Dendritic cell treated with granulocyte-macrophage colony-stimulating factor and Interleukin-4, amounts not matched to agents 40 ng/mL and 50 ng/mL, for 4 days (primary cell): ENCODE data around the gene ERFL.
"Not testable (repeated sequence)": the region's sequence is repeated elsewhere in the genome, so short reads cannot be mapped to it uniquely, and the experiment has no call there.

Source experiments
- H3K27ac Mint-ChIP-seq: one replicate; pipeline ENCODE4 v1.8.0; 2022; ENCODE audit warnings: mild to moderate bottlenecking, mixed read lengths
- H3K27me3 Mint-ChIP-seq: one replicate; pipeline ENCODE4 v1.8.0; 2022; ENCODE audit warnings: mild to moderate bottlenecking, mixed read lengths
- H3K36me3 Mint-ChIP-seq: one replicate; pipeline ENCODE4 v1.8.0; 2022; ENCODE audit warnings: low read depth, mixed read lengths
- H3K4me1 Mint-ChIP-seq: one replicate; pipeline ENCODE4 v1.8.0; 2022; ENCODE audit warnings: low read depth, mixed read lengths
- H3K4me3 Mint-ChIP-seq: one replicate; pipeline ENCODE4 v1.8.0; 2022; ENCODE audit warnings: mild to moderate bottlenecking, moderate library complexity, mixed read lengths
- H3K9me3 Mint-ChIP-seq: one replicate; pipeline ENCODE4 v1.8.0; 2022; ENCODE audit warnings: mixed read lengths
- intact Hi-C: fragments of 100-400 bp; cut with micrococcal nuclease; formaldehyde crosslinking; loops from one replicate; pipeline ENCODE4 v1.15.0; 2022

Gene ERFL

DNA sequence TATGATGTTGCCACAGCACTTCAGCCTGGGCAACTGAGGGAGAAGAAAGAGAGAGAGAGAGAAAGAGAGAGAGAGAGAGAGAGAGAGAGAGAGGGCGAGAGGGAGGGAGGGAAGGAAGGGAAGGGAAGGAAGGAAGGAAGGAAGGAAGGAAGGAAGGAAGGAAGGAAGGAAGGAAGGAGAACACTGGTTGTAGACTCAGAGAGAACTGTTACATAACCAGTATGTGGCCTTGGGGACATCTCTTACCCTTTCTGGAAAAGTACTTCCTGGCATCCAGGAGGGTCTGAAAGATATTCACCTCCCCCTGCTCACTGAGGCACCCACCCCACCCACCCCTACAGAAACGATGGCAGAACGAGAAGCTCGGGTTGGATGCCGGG, 47.9 kb downstream of the ERFL start:
- intact Hi-C loops: no loop called here
- peaks cover 58% of the 10 kb centered on the region for H3K4me1 Mint-ChIP-seq
- no peaks in the 10 kb centered on the region for H3K9me3 Mint-ChIP-seq
- H3K36me3 Mint-ChIP-seq: peaks cover 12% of the 10 kb centered on the region
- H3K27ac Mint-ChIP-seq: peak overlapping the region; percentile 47
- no peak overlapping the region for H3K4me3 Mint-ChIP-seq
- H3K27me3 Mint-ChIP-seq: no peaks in the 10 kb centered on the region

DNA sequence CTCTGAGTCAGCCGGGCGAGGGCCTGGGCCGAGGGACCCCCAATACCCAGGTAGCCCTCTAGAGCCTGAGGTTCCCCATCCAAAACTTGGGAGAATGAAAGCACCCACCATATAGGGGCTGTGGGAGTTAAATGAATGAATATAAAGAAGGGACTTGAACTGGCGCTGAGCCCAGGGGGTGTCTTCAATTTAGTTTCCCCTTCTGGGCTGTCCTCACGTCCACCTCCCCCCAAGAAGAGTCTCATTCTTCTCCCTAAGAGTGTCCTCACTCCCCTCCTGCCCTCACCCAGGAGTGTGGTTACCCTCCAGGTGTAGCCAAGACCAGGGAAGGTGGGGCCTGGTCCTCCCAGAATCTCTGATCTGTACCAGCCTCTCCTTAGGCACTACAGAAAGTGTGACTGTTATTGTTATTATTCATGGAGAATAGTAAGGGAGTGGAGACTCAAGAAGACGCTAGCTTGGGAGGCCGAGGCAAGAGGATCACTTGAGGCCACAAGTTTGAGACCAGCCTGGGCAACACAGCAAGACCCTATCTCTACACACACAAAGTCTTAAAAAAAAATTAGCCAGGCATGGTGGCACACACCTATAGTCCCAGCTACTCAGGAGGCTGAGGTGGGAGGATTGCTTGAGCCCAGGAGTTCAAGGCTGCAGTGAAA, 48.5 kb downstream of the ERFL start:
- no peaks in the 10 kb centered on the region for H3K27me3 Mint-ChIP-seq
- intact Hi-C loops: no loop called here

DNA sequence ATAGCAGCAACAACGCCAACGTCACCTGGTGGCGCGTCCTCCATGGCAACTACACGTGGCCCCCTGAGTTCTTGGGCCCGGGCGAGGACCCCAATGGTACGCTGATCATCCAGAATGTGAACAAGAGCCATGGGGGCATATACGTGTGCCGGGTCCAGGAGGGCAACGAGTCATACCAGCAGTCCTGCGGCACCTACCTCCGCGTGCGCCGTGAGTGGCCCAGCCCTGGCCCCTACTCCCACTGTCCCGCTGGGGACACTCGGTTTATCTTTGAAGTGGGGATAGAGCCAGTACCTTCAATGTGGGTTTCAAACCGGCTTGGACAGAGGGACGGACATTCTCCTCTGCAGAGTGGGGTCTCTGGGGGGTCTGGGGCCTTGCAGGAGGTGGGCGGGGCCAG, 49.2 kb downstream of the ERFL start:
- peaks cover 48% of the 10 kb centered on the region for H3K4me1 Mint-ChIP-seq
- no peak overlapping the region for H3K4me3 Mint-ChIP-seq
- H3K36me3 Mint-ChIP-seq: peaks cover 6% of the 10 kb centered on the region
- H3K9me3 Mint-ChIP-seq: no peaks in the 10 kb centered on the region
- peak overlapping the region; percentile 73 for H3K27ac Mint-ChIP-seq
- no peaks in the 10 kb centered on the region for H3K27me3 Mint-ChIP-seq
- intact Hi-C loops: no loop called here

More for the DNA sequence above, 48.5 kb downstream of the ERFL start:
- H3K4me3 Mint-ChIP-seq: no peak overlapping the region
- peaks cover 8% of the 10 kb centered on the region for H3K36me3 Mint-ChIP-seq
- H3K4me1 Mint-ChIP-seq: peaks cover 53% of the 10 kb centered on the region
- H3K9me3 Mint-ChIP-seq: no peaks in the 10 kb centered on the region
- H3K27ac Mint-ChIP-seq: peak overlapping the region; percentile 47

DNA sequence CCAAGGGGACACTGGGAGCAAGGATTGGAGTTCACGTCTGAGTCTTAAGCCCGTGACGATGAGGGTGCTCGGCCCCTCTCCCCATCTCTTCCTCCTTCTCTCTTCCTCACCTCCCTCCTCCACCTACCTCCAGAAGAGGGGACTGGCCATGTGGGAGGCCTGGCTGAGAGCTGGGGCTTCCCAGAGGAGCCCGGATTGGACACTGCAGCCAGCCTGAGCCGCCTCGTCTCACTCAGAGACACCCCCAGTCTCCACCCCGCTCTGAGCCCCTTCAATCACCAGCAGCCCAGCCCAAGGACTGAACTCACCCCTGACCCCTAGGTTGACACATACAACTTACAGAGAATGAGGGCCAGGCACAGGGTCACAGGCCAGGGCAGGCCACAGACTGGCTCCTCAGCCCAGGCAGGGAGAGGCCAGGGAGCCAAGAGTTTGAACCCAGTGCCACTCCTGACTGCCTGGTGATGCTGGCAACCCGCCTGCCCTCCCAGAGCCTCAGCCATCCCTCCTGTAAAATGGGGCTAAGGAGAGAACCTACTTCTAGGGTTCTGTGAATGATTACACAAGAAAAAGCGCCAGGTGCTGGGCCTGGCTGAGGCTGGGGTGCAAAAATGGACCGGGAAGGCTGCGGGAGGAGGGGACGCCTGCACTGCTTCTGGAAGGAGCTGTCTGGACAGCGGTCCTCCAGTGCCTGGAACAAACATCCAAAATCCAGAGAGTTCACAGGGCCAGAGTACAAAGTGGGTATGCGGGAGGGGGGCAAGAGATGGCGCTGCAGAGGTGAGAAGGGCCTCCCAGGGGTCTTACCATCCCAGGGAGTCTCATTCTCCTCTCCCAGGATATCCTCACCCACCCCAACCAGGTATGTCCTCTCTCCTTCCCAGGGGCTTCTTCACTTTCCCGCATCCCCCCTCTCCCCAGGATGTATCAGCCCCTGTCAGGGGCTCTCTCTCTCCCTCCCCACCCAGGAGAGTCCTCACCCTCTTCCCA, 50.0 kb downstream of the ERFL start:
- Mint-ChIP-seq H3K4me1 (peaks cover 51% of the 10 kb centered on the region), H3K36me3 (no peaks in the 10 kb centered on the region), H3K27me3 (no peaks in the 10 kb centered on the region), H3K4me3 (peak overlapping the region; percentile 2), H3K9me3 (no peaks in the 10 kb centered on the region), H3K27ac (peak overlapping the region; percentile 73)
- intact Hi-C loops: no loop called here

DNA sequence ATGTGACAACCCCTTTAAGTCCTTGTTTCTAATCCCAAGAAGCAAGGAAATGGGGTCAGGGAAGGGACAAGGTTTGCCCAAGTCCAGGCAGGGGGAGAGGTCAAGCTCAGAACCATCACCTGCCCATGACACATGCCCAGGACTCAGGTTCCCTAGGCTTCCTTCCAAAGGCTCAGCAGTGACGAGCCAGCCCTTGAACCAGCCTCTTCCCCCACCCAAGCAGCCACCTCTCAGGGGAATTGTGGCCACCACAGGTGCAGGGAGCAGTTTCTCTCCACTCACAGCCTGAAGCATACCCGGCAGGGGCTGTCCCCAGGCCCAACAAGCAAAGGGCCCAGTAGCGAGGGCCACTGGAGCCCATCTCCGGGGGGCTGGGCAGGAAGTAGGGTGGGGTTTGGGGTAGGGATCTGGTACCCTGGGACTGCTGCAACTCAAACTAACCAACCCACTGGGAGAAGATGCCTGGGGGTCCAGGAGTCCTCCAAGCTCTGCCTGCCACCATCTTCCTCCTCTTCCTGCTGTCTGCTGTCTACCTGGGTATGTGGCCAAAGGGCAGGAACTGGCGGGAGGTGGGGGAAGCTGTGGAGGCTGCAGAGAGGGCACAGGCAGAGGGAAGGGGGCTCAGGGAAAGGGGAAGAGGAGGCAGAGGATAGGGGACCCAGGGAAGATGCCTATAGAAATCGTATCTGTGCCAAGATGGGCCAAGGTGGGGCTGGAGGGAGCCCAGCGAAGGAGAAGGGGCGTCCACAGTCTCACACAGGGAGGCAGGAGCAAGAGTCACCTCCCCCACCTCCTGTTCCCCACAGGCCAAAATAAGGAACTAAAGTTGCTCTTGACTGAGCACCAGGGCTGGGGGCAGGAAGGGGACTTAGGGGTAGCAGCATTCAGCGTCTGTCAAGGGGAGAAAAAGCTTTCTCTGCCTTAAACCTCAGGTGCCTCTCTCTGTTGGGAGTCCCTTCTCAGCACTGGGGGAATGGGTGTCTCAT, 51.1 kb downstream of the ERFL start, which contains the start of gene CD79A:
Gene CD79A (plus strand): TSS at position 433 of the 986 bp plus-strand sequence. CDS start 26 bp downstream, at position 459.
- intact Hi-C loops: no loop called here
- Mint-ChIP-seq H3K9me3 (no peaks in the 10 kb centered on the region), H3K27ac (peak within 1 kb of the TSS; percentile 73), H3K27me3 (no peaks in the 10 kb centered on the region), H3K4me1 (peaks cover 55% of the 10 kb centered on the region), H3K4me3 (peak within 1 kb of the TSS; percentile 13), H3K36me3 (peaks cover 8% of the 10 kb centered on the region)

DNA sequence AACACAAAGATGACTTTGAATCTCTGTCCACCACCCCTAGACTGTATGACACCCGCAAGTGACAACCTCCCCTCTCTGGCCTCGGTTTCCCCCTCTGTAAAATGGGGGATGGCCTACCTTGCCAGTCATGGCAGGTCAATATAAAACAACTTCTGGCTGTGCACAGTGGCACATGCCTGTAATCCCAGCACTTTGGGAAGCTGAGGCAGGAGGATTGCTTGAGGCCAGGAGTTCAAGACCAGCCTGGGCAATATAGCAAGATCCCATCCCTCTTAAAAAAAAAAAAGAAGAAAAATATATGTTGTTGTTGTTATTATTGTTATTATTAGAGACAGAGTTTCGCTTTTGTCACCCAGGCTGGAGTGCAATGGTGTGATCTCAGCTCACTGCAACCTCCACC, 52.3 kb downstream of the ERFL start:
- intact Hi-C loops, H3K27ac Mint-ChIP-seq, H3K9me3 Mint-ChIP-seq, H3K4me3 Mint-ChIP-seq, H3K27me3 Mint-ChIP-seq: not testable (repeated sequence)
- H3K4me1 Mint-ChIP-seq: peaks cover 61% of the 10 kb centered on the region
- H3K36me3 Mint-ChIP-seq: peaks cover 19% of the 10 kb centered on the region

DNA sequence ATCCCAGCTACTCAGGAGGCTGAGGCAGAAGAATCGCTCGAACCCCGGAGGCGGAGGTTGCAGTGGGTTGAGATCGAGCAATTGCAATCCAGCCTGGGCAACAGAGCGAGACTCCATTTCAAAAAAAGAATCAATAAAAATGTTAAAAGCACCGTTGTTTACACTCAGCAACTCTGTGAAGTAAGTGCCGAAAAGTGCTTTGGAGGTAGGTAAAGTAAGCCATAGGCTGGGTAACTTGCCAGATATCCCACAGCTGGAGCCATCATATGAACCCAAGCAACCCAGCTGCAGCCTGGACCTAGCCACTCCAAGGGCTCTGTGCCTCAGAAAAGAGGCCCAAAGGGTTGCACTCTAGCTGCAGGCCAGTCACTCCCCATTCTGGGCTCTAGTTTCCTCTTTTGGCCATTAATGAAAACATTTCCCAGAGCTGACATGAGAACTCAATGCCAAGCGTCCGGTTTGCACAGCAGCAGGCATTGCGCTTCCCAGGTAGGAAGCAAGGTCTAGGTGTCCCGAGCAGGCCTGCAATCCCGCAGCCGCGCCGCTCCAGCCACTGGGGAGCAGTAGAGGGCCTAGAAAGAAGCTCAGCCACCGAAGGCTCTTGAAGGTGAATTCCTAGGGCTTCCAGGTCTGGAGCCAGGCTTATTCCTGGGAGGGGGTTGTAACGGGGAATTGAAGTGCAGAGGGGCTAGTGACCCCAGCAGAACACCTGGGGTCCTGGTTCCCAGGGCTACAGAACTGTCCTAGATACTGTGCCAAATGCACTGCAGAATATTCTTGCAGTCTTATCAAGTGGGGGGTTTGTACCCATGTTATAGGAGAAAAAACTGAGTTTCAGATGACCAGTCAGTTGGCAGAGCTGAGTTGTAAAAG, 55.2 kb downstream of the ERFL start:
- peaks cover 76% of the 10 kb centered on the region for H3K4me1 Mint-ChIP-seq
- no peaks in the 10 kb centered on the region for H3K27me3 Mint-ChIP-seq
- H3K27ac Mint-ChIP-seq: no peak overlapping the region
- no peak overlapping the region for H3K4me3 Mint-ChIP-seq
- intact Hi-C loops: loop anchor here (2.0 to 5.0 kb wide), 2 partner anchors 62 to 84 kb away; partner anchors contain the start of gene RABAC1
- peaks cover 49% of the 10 kb centered on the region for H3K36me3 Mint-ChIP-seq
- H3K9me3 Mint-ChIP-seq: no peaks in the 10 kb centered on the region

DNA sequence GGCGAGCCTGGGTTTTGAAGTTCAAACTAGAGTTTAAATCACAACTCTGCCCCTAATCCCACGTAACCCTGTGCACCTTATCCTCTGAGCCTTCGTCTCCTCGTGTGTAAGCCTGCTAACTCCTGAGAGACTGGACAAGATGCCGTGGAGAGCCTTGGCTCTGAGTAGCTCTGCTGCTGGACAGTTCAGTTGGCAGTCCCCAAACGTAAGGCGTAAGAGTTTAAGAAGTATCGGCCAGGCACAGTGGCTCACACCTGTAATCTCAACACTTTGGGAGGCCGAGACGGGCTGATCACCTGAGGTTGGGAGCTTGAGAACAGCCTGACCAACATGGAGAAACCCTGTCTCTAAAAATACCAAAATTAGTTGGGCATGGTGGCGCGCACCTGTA, 55.9 kb downstream of the ERFL start:
- peaks cover 55% of the 10 kb centered on the region for H3K36me3 Mint-ChIP-seq
- peak overlapping the region; percentile 20 for H3K4me3 Mint-ChIP-seq
- H3K9me3 Mint-ChIP-seq: no peaks in the 10 kb centered on the region
- intact Hi-C loops: loop anchor here (2.0 to 5.0 kb wide), 2 partner anchors 62 to 85 kb away; partner anchors contain the start of gene RABAC1
- peak overlapping the region; percentile 77 for H3K27ac Mint-ChIP-seq
- H3K27me3 Mint-ChIP-seq: no peaks in the 10 kb centered on the region
- peaks cover 76% of the 10 kb centered on the region for H3K4me1 Mint-ChIP-seq

DNA sequence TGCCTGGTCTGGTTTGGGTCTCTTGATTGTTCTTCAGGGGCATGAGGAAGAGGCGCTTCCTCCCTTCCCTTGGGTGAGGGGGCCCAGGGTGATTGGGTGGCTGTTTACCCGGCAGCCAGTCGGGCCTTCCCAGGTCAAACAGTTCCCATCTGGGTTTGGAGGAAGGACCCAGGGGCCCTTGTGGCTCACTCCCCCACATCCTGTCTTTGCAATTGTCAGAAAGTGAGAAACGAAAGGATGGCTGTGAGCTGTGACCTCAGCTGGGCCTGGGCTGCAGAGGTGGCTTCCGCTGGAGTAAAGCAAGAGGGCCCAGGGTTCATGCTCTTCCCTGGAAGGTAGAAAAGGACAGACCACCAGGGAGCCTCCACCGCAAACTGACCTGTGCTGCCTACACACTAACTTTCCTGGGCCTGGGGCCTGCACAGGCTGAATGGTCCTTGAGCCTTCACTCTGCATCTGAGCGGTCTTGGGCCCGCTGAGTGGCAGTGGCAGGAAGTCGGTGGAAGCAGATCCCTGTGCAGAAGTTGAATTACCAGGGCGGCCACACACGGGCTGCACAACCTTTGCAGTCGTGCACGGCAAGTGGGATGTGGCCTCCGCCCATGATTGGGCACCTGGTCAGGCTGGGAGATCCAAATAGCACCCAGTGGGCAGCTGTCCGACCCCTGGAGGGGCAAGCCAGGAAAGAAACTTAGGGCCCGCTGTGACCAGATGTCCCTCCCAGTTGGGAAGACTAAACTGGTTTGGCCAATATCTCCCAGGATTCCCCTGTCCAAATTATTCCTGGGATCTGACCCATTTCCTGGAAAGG, 56.5 kb downstream of the ERFL start:
- H3K27me3 Mint-ChIP-seq: no peaks in the 10 kb centered on the region
- no peaks in the 10 kb centered on the region for H3K9me3 Mint-ChIP-seq
- peaks cover 76% of the 10 kb centered on the region for H3K4me1 Mint-ChIP-seq
- H3K36me3 Mint-ChIP-seq: peaks cover 61% of the 10 kb centered on the region
- intact Hi-C loops: loop anchor here (2.0 to 5.0 kb wide), 2 partner anchors 63 to 86 kb away; partner anchors contain the start of gene RABAC1
- peak overlapping the region; percentile 77 for H3K27ac Mint-ChIP-seq
- H3K4me3 Mint-ChIP-seq: no peak overlapping the region

DNA sequence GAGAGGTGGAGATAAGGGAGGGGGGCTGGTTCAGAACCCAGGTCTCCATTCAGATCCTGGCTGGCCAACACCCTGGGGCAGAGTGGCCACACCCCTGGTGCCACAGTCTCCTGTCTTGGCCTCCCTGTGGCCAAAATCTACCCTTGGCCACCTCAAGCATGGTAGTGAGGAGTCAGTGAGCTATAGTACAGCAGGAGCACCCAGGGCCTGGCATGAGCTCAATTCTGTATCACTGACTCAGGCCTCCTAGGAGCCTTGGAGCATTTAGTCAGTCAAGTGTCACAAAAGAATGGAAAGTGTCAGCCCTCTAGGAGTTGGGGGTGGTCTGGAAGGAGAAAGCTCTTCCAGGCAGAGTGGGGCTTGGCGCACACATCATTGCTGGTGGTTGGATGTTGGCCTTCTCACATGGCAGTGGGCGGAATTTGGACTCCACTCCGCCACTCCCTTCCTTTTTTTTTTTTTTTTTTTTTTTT, 57.8 kb downstream of the ERFL start:
- peak overlapping the region; percentile 17 for H3K4me3 Mint-ChIP-seq
- H3K4me1 Mint-ChIP-seq: peaks cover 81% of the 10 kb centered on the region
- H3K36me3 Mint-ChIP-seq: peaks cover 75% of the 10 kb centered on the region
- H3K9me3 Mint-ChIP-seq: no peaks in the 10 kb centered on the region
- intact Hi-C loops: loop anchor here (5.0 kb wide), 1 partner anchor 87 kb away; the partner anchor contains the start of gene RABAC1
- H3K27me3 Mint-ChIP-seq: no peaks in the 10 kb centered on the region
- H3K27ac Mint-ChIP-seq: peak overlapping the region; percentile 77

DNA sequence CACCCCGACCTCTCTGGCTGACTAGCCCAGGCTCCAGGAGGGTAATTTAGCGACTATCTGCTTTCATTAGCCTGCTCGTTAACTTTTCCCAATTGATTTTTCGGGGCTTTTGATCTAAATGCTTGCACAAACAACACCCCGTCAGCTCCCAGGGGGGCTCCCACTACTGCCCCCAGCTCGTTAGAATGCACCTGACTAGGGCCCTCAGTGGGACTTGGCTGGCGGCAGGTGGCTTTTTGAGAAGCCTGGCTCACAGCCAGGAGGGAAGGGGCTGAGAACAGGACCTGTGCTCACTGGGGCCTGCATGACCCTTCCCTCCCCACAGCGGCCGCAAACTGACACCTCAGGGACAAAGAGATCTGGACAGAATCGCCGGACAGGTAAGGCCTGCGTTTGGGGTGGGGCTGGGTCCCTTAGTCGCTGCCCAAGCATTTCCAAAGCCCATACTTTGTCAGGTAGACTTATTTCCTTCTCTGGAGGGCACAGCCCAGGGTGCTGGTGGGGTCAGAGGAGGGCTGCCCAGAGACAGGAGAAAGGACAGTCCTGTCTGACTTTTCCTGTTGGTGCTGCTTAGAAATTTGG, 58.8 kb downstream of the ERFL start:
- Mint-ChIP-seq H3K4me3 (no peak overlapping the region), H3K27me3 (no peaks in the 10 kb centered on the region), H3K4me1 (peaks cover 85% of the 10 kb centered on the region), H3K27ac (peak overlapping the region; percentile 25), H3K36me3 (peaks cover 84% of the 10 kb centered on the region), H3K9me3 (no peaks in the 10 kb centered on the region)
- intact Hi-C loops: no loop called here

DNA sequence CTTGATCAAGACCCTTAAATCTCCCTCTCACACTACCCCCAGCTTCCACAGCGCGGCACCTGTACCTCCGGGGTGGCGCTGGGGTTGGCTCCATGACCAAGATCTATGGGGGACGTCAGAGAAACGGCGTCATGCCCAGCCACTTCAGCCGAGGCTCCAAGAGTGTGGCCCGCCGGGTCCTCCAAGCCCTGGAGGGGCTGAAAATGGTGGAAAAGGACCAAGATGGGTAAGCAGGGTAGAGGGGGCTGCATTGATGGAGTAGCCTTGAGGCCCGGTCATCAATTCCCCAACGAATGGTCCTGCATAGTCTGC, 59.3 kb downstream of the ERFL start:
- intact Hi-C loops: no loop called here
- Mint-ChIP-seq H3K36me3 (peaks cover 90% of the 10 kb centered on the region), H3K27me3 (no peaks in the 10 kb centered on the region)

More for the DNA sequence above, 59.3 kb downstream of the ERFL start:
- peaks cover 90% of the 10 kb centered on the region for H3K4me1 Mint-ChIP-seq
- H3K27ac Mint-ChIP-seq: no peak overlapping the region
- H3K9me3 Mint-ChIP-seq: no peaks in the 10 kb centered on the region
- H3K4me3 Mint-ChIP-seq: no peak overlapping the region
